Measurements from ENCODE around the gene SMCP.

DNA sequence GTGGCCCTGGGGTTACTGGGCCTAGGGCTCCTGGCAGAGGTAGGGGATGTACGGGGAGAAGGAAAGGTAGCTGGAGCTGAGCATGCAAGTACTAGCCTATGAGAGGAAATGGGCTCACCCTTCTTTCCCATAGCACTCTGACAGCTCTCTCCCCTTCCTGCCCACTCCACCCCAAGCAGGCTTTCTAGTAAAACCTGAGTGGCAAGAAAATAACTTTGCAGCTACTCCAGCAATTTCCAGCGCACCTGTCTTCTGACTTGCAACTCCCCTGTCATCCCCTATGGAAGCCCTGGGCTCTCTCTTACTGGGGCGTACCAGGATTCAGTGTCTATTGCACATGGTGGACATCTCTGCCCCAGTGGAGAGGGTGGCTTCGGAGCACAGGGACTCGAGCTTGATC lies 23.5 kb downstream of the SMCP start:
- TF ChIP-seq, protein P1, sequence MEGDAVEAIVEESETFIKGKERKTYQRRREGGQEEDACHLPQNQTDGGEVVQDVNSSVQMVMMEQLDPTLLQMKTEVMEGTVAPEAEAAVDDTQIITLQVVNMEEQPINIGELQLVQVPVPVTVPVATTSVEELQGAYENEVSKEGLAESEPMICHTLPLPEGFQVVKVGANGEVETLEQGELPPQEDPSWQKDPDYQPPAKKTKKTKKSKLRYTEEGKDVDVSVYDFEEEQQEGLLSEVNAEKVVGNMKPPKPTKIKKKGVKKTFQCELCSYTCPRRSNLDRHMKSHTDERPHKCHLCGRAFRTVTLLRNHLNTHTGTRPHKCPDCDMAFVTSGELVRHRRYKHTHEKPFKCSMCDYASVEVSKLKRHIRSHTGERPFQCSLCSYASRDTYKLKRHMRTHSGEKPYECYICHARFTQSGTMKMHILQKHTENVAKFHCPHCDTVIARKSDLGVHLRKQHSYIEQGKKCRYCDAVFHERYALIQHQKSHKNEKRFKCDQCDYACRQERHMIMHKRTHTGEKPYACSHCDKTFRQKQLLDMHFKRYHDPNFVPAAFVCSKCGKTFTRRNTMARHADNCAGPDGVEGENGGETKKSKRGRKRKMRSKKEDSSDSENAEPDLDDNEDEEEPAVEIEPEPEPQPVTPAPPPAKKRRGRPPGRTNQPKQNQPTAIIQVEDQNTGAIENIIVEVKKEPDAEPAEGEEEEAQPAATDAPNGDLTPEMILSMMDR (IDR thresholded peaks at IDR 0.05) = no peak
- no peak for TF ChIP-seq POLR2A (IDR thresholded peaks at IDR 0.05)
